GM23338 (cell line): ENCODE measurements around the gene ANKLE2. TPM values are rescaled to one million over a fixed set of nuclear protein-coding genes. Genes with fewer than 3 reads are reported as not detected.

ENCODE experiments used
- ATAC-seq: fragments of 200-7000 bp; cut with Tn5 transposase; 3 replicates; pipeline ENCODE4 v1.9.1; 2020
- DNase-seq: peaks from one replicate; pipeline ENCODE4 v3.0.0-alpha.2; 2015; ENCODE audit warnings: low spot score
- H2AFZ ChIP-seq: fragments of 200-600 bp; sonication (generic); 2 replicates; pipeline ENCODE4 v1.8.0; 2016; ENCODE audit warnings: antibody characterized with exemption, mild to moderate bottlenecking, moderate library complexity
- H3F3A ChIP-seq: fragments of 200-600 bp; sonication (generic); replicated peaks from 2 replicates; pipeline ENCODE4 v1.8.0; 2017; ENCODE audit warnings: antibody characterized with exemption, mixed run types, low read depth
- H3K27ac ChIP-seq: fragments of 200-600 bp; sonication (generic); 2 replicates; pipeline ENCODE4 v1.6.1; 2016; ENCODE audit warnings: low read depth
- H3K27me3 ChIP-seq: fragments of 200-600 bp; sonication (generic); 2 replicates; pipeline ENCODE4 v1.8.0; 2016; ENCODE audit warnings: mild to moderate bottlenecking, mixed run types, moderate library complexity; ENCODE audit not compliant: insufficient read depth
- H3K36me3 ChIP-seq: fragments of 200-600 bp; sonication (generic); 2 replicates; pipeline ENCODE4 v1.8.0; 2016; ENCODE audit warnings: mild to moderate bottlenecking; ENCODE audit not compliant: insufficient read depth
- H3K4me1 ChIP-seq: fragments of 200-600 bp; sonication (generic); 2 replicates; pipeline ENCODE4 v1.8.0; 2016; ENCODE audit warnings: mild to moderate bottlenecking, moderate library complexity; ENCODE audit not compliant: insufficient read depth
- H3K4me2 ChIP-seq: fragments of 200-600 bp; sonication (generic); 2 replicates; pipeline ENCODE4 v1.7.1; 2017; ENCODE audit warnings: mixed run types
- H3K4me3 ChIP-seq: fragments of 200-600 bp; sonication (generic); 2 replicates; pipeline ENCODE4 v1.6.1; 2016; ENCODE audit warnings: mixed run types
- H3K79me2 ChIP-seq: fragments of 200-600 bp; sonication (generic); replicated peaks from 2 replicates; pipeline ENCODE4 v1.8.0; 2017; ENCODE audit warnings: mild to moderate bottlenecking; ENCODE audit not compliant: insufficient read depth
- H3K9me2 ChIP-seq: fragments of 200-600 bp; sonication (generic); 2 replicates; pipeline ENCODE4 v1.8.0; 2017; ENCODE audit not compliant: insufficient read depth
- H4K20me1 ChIP-seq: fragments of 200-600 bp; sonication (generic); replicated peaks from 2 replicates; pipeline ENCODE4 v1.8.0; 2017; ENCODE audit warnings: mild to moderate bottlenecking; ENCODE audit not compliant: insufficient read depth
- H3K27ac Mint-ChIP-seq: 2 replicates; pipeline ENCODE4 v1.8.0; 2020; ENCODE audit warnings: inconsistent platforms, mild to moderate bottlenecking, moderate library complexity, mixed read lengths
- H3K27me3 Mint-ChIP-seq: 3 replicates; pipeline ENCODE4 v1.8.0; 2022; ENCODE audit warnings: low read depth, mild to moderate bottlenecking, moderate library complexity, mixed read lengths, inconsistent platforms; ENCODE audit not compliant: insufficient read depth, poor library complexity
- H3K36me3 Mint-ChIP-seq: 3 replicates; pipeline ENCODE4 v1.8.0; 2021; ENCODE audit warnings: low read depth, mild to moderate bottlenecking, inconsistent platforms, moderate library complexity, mixed read lengths
- H3K4me1 Mint-ChIP-seq: 3 replicates; pipeline ENCODE4 v1.8.0; 2020; ENCODE audit warnings: mild to moderate bottlenecking, inconsistent platforms, mixed read lengths
- H3K4me3 Mint-ChIP-seq: 3 replicates; pipeline ENCODE4 v1.8.0; 2021; ENCODE audit warnings: moderate library complexity, mild to moderate bottlenecking, inconsistent platforms, mixed read lengths
- H3K9me3 Mint-ChIP-seq: 3 replicates; pipeline ENCODE4 v1.8.0; 2020; ENCODE audit warnings: moderate library complexity, mild to moderate bottlenecking, inconsistent platforms, mixed read lengths
- CREB1 ChIP-seq: fragments of 250-450 bp; sonication (Bioruptor Pico); IDR thresholded peaks from 2 replicates; pipeline ENCODE4 v1.5.0; 2020; ENCODE audit warnings: low read depth, mild to moderate bottlenecking, moderate library complexity
- EZH2phosphoT487 ChIP-seq: fragments of 200-600 bp; sonication (generic); IDR thresholded peaks from one replicate; pipeline ENCODE4 v1.8.1; 2018; ENCODE audit warnings: antibody characterized with exemption; ENCODE audit not compliant: unreplicated experiment
- NANOG ChIP-seq: IDR thresholded peaks from 2 replicates; pipeline ENCODE4 v1.6.1; 2016; ENCODE audit warnings: antibody characterized with exemption, borderline replicate concordance
- POLR2AphosphoS5 ChIP-seq: IDR thresholded peaks from 2 replicates; pipeline ENCODE4 v1.6.1; 2016; ENCODE audit warnings: antibody characterized with exemption, low read depth
- ZNF331 ChIP-seq: fragments of 250-450 bp; sonication (Bioruptor Pico); IDR thresholded peaks from 2 replicates; pipeline ENCODE4 v1.5.0; 2020; ENCODE audit warnings: low read depth, mild to moderate bottlenecking, moderate library complexity
- polyA plus RNA-seq: library from polyadenylated mRNA; unstranded; fragments of >200 nt; fragmentation: Nextera tagmentation; extraction: Ambion mirVana; gene quantifications from 2 replicates; pipeline ENCODE4 v1.2.1, GENCODE V29; 2016
- total RNA-seq: library from RNA; depleted of rRNA; stranded (reverse); fragments of >200 nt; shearing (Covaris generic); gene quantifications from 2 replicates; pipeline ENCODE4 v1.2.3, GENCODE V29; 2014
- TF ChIP-seq, protein P1 (sequence below): fragments of 250-450 bp; sonication (Bioruptor Pico); IDR thresholded peaks from 2 replicates; pipeline ENCODE4 v1.5.0; 2020; ENCODE audit warnings: mild to moderate bottlenecking, moderate library complexity

Gene ANKLE2
- total and polyA plus RNA-seq, 2 experiments from 2014 or later = 27.2 to 63.7 TPM

DNA sequence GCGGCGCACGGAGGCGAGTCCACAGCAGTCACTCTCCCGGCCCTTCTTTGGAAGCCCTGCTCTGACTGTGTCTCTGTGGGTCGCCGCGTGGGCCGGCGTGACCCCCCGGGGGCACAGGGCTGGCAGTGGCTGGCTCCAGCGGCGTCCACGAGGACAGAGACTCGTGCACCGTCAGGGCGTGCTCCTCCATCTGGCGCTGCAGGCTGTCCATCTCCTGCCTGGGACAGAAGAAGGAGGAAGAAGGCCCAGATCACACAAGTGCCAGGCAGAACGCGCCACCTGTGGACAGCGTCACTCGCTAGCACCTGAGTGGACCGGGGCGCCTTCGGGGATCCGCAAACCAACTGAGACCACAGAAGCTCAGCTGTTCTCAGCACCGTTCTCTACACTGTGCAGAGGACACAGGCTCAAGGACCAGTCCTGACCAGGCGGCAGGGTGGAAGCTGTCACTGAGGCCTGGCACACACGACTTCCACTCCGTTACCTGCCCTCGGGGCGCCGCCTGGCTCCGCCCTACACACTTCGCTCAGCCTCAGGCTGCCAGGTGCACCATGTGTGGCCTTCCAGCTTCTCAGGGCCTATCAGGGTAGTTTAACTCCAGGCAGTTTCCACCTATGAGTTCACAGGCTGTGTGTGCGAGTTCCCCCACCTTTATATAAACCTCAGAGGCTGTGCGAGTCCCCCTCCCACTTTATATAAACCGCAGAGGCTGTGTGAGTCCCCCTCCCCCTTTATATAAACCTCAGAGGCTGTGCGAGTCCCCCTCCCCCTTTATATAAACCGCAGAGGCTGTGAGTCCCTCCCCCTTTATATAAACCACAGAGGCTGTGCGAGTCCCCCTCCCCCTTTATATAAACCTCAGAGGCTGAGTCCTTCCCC lies 11.7 kb upstream of the ANKLE2 start (continued):
- TF ChIP-seq, protein P1, sequence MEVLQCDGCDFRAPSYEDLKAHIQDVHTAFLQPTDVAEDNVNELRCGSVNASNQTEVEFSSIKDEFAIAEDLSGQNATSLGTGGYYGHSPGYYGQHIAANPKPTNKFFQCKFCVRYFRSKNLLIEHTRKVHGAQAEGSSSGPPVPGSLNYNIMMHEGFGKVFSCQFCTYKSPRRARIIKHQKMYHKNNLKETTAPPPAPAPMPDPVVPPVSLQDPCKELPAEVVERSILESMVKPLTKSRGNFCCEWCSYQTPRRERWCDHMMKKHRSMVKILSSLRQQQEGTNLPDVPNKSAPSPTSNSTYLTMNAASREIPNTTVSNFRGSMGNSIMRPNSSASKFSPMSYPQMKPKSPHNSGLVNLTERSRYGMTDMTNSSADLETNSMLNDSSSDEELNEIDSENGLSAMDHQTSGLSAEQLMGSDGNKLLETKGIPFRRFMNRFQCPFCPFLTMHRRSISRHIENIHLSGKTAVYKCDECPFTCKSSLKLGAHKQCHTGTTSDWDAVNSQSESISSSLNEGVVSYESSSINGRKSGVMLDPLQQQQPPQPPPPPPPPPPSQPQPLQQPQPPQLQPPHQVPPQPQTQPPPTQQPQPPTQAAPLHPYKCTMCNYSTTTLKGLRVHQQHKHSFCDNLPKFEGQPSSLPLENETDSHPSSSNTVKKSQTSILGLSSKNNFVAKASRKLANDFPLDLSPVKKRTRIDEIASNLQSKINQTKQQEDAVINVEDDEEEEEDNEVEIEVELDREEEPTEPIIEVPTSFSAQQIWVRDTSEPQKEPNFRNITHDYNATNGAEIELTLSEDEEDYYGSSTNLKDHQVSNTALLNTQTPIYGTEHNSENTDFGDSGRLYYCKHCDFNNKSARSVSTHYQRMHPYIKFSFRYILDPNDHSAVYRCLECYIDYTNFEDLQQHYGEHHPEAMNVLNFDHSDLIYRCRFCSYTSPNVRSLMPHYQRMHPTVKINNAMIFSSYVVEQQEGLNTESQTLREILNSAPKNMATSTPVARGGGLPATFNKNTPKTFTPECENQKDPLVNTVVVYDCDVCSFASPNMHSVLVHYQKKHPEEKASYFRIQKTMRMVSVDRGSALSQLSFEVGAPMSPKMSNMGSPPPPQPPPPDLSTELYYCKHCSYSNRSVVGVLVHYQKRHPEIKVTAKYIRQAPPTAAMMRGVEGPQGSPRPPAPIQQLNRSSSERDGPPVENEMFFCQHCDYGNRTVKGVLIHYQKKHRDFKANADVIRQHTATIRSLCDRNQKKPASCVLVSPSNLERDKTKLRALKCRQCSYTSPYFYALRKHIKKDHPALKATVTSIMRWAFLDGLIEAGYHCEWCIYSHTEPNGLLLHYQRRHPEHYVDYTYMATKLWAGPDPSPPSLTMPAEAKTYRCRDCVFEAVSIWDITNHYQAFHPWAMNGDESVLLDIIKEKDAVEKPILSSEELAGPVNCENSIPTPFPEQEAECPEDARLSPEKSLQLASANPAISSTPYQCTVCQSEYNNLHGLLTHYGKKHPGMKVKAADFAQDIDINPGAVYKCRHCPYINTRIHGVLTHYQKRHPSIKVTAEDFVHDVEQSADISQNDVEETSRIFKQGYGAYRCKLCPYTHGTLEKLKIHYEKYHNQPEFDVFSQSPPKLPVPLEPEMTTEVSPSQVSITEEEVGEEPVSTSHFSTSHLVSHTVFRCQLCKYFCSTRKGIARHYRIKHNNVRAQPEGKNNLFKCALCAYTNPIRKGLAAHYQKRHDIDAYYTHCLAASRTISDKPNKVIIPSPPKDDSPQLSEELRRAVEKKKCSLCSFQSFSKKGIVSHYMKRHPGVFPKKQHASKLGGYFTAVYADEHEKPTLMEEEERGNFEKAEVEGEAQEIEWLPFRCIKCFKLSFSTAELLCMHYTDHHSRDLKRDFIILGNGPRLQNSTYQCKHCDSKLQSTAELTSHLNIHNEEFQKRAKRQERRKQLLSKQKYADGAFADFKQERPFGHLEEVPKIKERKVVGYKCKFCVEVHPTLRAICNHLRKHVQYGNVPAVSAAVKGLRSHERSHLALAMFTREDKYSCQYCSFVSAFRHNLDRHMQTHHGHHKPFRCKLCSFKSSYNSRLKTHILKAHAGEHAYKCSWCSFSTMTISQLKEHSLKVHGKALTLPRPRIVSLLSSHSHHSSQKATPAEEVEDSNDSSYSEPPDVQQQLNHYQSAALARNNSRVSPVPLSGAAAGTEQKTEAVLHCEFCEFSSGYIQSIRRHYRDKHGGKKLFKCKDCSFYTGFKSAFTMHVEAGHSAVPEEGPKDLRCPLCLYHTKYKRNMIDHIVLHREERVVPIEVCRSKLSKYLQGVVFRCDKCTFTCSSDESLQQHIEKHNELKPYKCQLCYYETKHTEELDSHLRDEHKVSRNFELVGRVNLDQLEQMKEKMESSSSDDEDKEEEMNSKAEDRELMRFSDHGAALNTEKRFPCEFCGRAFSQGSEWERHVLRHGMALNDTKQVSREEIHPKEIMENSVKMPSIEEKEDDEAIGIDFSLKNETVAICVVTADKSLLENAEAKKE (CRISPR knock-in tag) = no peak
- TF ChIP-seq CREB1 (CRISPR knock-in tag) = no peak

- no peaks in the 10 kb centered on the region; the same call in 1 of the 2 replicates for H4K20me1 ChIP-seq
- no peak overlapping the region for H3K4me2 ChIP-seq
- no peak overlapping the region for H3K4me3 ChIP-seq
- no peaks in the 10 kb centered on the region for H3K27me3 ChIP-seq
- Mint-ChIP-seq H3K27me3 (peaks cover 9% of the 10 kb centered on the region), H3K4me3 (no peak overlapping the region), H3K27ac (no peak overlapping the region), H3K4me1 (peaks cover 7% of the 10 kb centered on the region; the same call in 2 of the 3 replicates), H3K9me3 (no peaks in the 10 kb centered on the region; the same call in 2 of the 3 replicates), H3K36me3 (peaks cover 28% of the 10 kb centered on the region)
- no peaks in the 10 kb centered on the region for H3K9me2 ChIP-seq
- no peak overlapping the region for H3K27ac ChIP-seq
- H2AFZ ChIP-seq = no peak overlapping the region
- H3K36me3 ChIP-seq = peaks cover 10% of the 10 kb centered on the region; the same call in 1 of the 2 replicates
- H3K4me1 ChIP-seq = no peaks in the 10 kb centered on the region
- DNase-seq (no peak), ATAC-seq (no peak)
- TF ChIP-seq NANOG (no peak), POLR2AphosphoS5 (no peak), ZNF331 (CRISPR knock-in tag) (no peak), EZH2phosphoT487 (no peak)
- H3K79me2 ChIP-seq = no peaks in the 10 kb centered on the region
- H3F3A ChIP-seq = peaks cover 18% of the 10 kb centered on the region
These were observed 11.0 kb upstream of the ANKLE2 start for GRCh38 chr12:132772606-132773005.
